ENCODE results near the gene ZNF552.
"Not testable (repeated sequence)": the region's sequence is repeated elsewhere in the genome, so short reads cannot be mapped to it uniquely, and the experiment has no call there.

ZNF552 gene

DNA sequence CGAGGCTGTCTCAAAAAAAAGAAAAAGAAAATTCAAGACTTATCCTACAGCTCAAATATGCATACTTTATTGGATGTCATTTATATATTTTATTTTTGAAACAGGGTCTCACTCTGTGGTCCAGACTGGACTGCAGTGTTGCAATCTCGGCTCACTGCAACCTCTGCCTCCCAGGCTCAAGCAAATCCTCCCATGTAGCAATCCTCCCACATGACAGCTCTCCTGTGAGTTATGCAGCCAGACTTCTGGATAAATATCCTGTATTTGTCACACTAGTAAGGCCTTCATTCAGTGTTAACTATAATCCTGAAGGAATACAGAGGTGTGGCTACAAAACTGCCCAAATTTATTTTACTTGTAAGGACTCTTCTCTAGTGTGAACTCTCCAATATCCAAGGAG, 7.2 kb downstream of the ZNF552 start:
- Histone ChIP-seq H3K4me3 (ENCODE audit: low read depth in 1 of 5, low read length in 5 of 5) (no peak overlapping the region), H3K27me3 (ENCODE audit: control insufficient read depth in 5 of 5, insufficient read depth in 4 of 5, low read length in 5 of 5) (no peaks in the 10 kb centered on the region), H3K36me3 (ENCODE audit: control insufficient read depth in 5 of 5, insufficient read depth in 5 of 5, low read length in 5 of 5) (peaks cover 10 to 41% (median 20%) of the 10 kb centered on the region in 5 donors), H3K9ac (ENCODE audit: low read length in 5 of 5) (peak overlapping the region in 1 of 5 donors; percentile 56), H3K4me1 (ENCODE audit: control insufficient read depth in 5 of 5, insufficient read depth in 5 of 5, low read length in 5 of 5) (peaks cover 10 to 29% (median 16%) of the 10 kb centered on the region in 5 donors), H3K27ac (ENCODE audit: low read depth, low read length) (no peak overlapping the region), H3K9me3 (ENCODE audit: control insufficient read depth in 5 of 5, low read length in 5 of 5) (peaks cover 0 to 2% (median 0%) of the 10 kb centered on the region in 5 donors)

DNA sequence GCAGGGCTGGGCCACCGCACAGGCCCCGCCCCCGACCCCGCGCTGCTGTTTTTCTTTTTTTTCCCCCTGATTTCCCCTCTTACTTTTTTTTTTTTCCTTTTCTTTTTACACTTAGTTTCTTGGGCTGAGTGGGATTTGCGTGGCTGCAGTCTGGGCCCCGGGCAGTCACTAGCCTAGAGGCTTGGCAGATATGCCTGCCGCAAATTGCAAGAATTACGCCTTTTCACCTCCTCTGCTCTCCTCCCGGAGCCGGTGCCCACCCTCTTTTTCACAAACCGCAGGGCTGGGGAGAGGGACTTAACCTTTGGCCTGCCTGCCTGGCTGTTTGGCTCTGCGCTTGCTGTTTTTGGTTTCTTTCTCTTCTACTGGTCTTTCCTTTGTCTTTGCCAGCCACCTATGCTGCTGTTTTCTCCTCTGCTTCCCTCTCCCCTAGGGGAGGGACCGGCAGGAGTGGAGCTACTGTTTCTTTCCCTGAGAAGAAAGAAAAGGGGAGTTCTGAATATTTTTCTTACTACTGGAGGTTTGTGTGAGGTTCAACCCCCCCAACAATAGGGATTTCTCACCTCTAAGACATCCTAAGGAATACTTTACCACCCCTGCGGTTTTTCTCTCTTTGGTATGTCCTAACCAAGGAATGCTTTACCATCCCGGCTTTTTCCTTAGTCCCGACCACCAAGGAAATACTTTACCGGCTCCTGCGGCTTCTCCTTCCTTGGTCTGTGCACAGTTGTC, 11.0 kb downstream of the ZNF552 start:
- peaks cover 0 to 2% (median 0%) of the 10 kb centered on the region in 5 donors for H3K9me3 ChIP-seq (ENCODE audit: control insufficient read depth in 5 of 5, low read length in 5 of 5)
- H3K4me1 ChIP-seq (ENCODE audit: control insufficient read depth in 5 of 5, insufficient read depth in 5 of 5, low read length in 5 of 5), result peaks cover 8 to 30% (median 21%) of the 10 kb centered on the region in 5 donors

DNA sequence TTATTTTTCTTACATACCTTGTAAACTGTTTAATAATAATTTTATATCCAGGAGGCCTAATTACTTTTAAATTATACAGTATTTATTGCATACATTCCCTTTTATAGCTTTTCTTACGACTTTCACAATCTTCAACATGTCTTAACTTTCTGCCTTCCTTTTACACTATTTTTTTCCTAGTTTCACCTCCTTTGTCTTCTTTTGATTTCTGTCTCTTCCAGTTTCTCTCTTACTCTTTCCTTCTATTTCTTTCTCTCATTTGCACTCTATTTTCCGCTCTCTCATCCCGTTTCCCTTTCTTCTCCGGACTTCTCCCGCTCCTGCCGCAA, 11.5 kb downstream of the ZNF552 start:
- H3K4me3 ChIP-seq (ENCODE audit: low read depth in 1 of 5, low read length in 5 of 5), result peak overlapping the region; percentile 58 to 86 (median 74)
- peaks cover 2 to 11% (median 7%) of the 10 kb centered on the region in 5 donors for H3K36me3 ChIP-seq (ENCODE audit: control insufficient read depth in 5 of 5, insufficient read depth in 5 of 5, low read length in 5 of 5)
- H3K27ac ChIP-seq (ENCODE audit: low read depth, low read length), result peak overlapping the region; percentile 84
- peaks cover 0 to under 1% (median 0%) of the 10 kb centered on the region in 5 donors for H3K9me3 ChIP-seq (ENCODE audit: control insufficient read depth in 5 of 5, low read length in 5 of 5)
- H3K27me3 ChIP-seq (ENCODE audit: control insufficient read depth in 5 of 5, insufficient read depth in 4 of 5, low read length in 5 of 5), result no peaks in the 10 kb centered on the region
- peaks cover 6 to 33% (median 26%) of the 10 kb centered on the region in 5 donors for H3K4me1 ChIP-seq (ENCODE audit: control insufficient read depth in 5 of 5, insufficient read depth in 5 of 5, low read length in 5 of 5)
- H3K9ac ChIP-seq (ENCODE audit: low read length in 5 of 5), result peak overlapping the region; percentile 69 to 93 (median 86)

More for the DNA sequence above, 11.0 kb downstream of the ZNF552 start:
- H3K27ac ChIP-seq (ENCODE audit: low read depth, low read length), result peak overlapping the region; percentile 84
- no peaks in the 10 kb centered on the region for H3K27me3 ChIP-seq (ENCODE audit: control insufficient read depth in 5 of 5, insufficient read depth in 4 of 5, low read length in 5 of 5)
- peaks cover 5 to 15% (median 11%) of the 10 kb centered on the region in 5 donors for H3K36me3 ChIP-seq (ENCODE audit: control insufficient read depth in 5 of 5, insufficient read depth in 5 of 5, low read length in 5 of 5)
- H3K4me3 ChIP-seq (ENCODE audit: low read depth in 1 of 5, low read length in 5 of 5), result peak overlapping the region; percentile 58 to 87 (median 74)
- peak overlapping the region; percentile 69 to 93 (median 86) for H3K9ac ChIP-seq (ENCODE audit: low read length in 5 of 5)

DNA sequence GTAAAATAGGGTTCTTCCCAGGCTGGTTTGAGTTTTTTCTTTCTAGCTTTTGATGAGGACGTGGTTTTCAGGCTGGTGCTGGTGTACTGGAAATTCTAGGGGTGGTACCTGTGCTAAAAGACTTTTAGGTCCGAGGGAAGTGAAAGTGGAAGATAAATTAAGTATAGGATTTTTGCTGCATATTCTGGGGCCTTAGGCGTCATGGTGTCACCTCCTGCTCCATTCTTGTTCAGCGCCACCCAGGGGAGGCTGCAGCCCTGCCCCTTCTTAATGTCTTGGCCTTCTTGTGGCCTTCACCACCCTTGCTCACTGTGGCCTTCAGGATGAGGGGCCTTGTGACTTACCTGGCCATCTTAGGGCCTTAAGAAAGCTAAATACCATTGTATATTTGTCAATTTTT, 12.4 kb downstream of the ZNF552 start:
- H3K4me3 ChIP-seq (ENCODE audit: low read depth in 1 of 5, low read length in 5 of 5), result no peak overlapping the region
- H3K9ac ChIP-seq (ENCODE audit: low read length in 5 of 5), result no peak overlapping the region
- H3K27ac ChIP-seq (ENCODE audit: low read depth, low read length), result no peak overlapping the region
- no peaks in the 10 kb centered on the region for H3K27me3 ChIP-seq (ENCODE audit: control insufficient read depth in 5 of 5, insufficient read depth in 4 of 5, low read length in 5 of 5)
- peaks cover 0 to 3% (median 0%) of the 10 kb centered on the region in 5 donors for H3K36me3 ChIP-seq (ENCODE audit: control insufficient read depth in 5 of 5, insufficient read depth in 5 of 5, low read length in 5 of 5)
- H3K9me3 ChIP-seq (ENCODE audit: control insufficient read depth in 5 of 5, low read length in 5 of 5), result no peaks in the 10 kb centered on the region
- H3K4me1 ChIP-seq (ENCODE audit: control insufficient read depth in 5 of 5, insufficient read depth in 5 of 5, low read length in 5 of 5), result peaks cover 0 to 29% (median 21%) of the 10 kb centered on the region in 5 donors

DNA sequence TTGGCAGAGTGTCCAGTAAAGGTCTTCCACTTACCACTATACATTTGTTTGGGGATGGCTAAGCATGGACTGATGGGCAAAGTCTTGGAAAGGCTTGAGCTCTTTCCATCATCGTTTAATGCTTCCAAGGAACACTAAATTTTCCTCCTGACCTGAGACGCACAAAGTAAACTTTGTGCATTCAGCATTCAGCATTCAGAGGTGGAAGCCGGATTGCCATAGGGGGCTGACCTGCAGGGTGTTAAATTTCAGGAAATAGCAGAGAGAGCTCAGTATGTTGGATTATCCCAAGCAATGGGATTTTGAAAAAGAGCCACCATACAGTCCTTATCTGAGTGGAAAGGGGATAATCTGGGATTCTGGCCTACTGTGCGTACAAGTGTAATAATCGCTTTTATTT, 14.0 kb downstream of the ZNF552 start:
- Histone ChIP-seq H3K27ac (ENCODE audit: low read depth, low read length) (no peak overlapping the region), H3K4me1 (ENCODE audit: control insufficient read depth in 5 of 5, insufficient read depth in 5 of 5, low read length in 5 of 5) (peaks cover 0 to 28% (median 21%) of the 10 kb centered on the region in 5 donors)

DNA sequence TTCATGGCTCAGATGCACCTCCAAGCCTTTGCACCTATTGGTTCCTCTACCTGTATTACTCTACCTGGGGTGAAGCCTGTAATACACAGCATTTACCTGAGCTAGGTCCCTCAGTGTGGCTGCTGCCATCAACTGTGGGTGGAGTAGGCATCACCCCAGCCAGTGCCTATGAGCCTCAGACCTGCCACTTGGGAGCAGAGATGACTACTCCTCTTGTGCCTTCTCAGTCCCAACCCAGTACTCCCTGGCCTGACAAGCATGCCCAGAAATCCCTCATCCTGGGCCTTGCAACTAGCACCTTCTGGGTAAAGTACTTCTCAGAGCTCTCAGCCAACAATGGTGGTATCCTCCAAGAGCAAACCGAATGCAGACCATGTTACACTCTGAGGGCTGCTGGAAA, 18.1 kb downstream of the ZNF552 start:
- not testable (repeated sequence) for H3K27me3 ChIP-seq (ENCODE audit: control insufficient read depth in 5 of 5, insufficient read depth in 4 of 5, low read length in 5 of 5); H3K9ac ChIP-seq (ENCODE audit: low read length in 5 of 5); H3K27ac ChIP-seq (ENCODE audit: low read depth, low read length); H3K9me3 ChIP-seq (ENCODE audit: control insufficient read depth in 5 of 5, low read length in 5 of 5); H3K4me3 ChIP-seq (ENCODE audit: low read depth in 1 of 5, low read length in 5 of 5)
- Histone ChIP-seq H3K4me1 (ENCODE audit: control insufficient read depth in 5 of 5, insufficient read depth in 5 of 5, low read length in 5 of 5) (peaks cover 0 to 10% (median 0%) of the 10 kb centered on the region in 5 donors), H3K36me3 (ENCODE audit: control insufficient read depth in 5 of 5, insufficient read depth in 5 of 5, low read length in 5 of 5) (peaks cover 5 to 27% (median 16%) of the 10 kb centered on the region in 5 donors)

More for the DNA sequence above, 14.0 kb downstream of the ZNF552 start:
- H3K9ac ChIP-seq (ENCODE audit: low read length in 5 of 5), result no peak overlapping the region
- H3K36me3 ChIP-seq (ENCODE audit: control insufficient read depth in 5 of 5, insufficient read depth in 5 of 5, low read length in 5 of 5), result peaks cover 0 to 13% (median 5%) of the 10 kb centered on the region in 5 donors
- H3K4me3 ChIP-seq (ENCODE audit: low read depth in 1 of 5, low read length in 5 of 5), result no peak overlapping the region
- H3K27me3 ChIP-seq (ENCODE audit: control insufficient read depth in 5 of 5, insufficient read depth in 4 of 5, low read length in 5 of 5), result no peaks in the 10 kb centered on the region
- no peaks in the 10 kb centered on the region for H3K9me3 ChIP-seq (ENCODE audit: control insufficient read depth in 5 of 5, low read length in 5 of 5)

DNA sequence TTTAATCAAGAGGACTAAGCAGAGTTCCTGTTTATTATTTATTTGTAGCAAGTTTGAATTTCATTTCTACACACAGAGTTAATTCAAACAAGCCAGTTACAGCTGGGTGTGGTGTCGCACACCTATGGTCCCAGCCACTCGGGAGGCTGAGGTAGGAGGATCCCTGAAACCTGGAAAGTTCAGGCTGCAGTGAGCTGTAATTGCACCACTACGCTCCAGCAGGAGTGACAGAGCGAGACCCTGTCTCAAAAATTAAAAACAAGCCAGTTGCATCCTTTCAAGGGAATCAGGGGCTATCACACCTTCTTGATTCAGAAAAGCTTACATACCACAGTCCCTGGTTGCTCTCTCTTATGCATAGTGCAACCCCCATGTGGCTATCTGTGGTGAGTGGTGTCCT, 25.4 kb downstream of the ZNF552 start:
- H3K4me1 ChIP-seq (ENCODE audit: control insufficient read depth in 5 of 5, insufficient read depth in 5 of 5, low read length in 5 of 5), result no peaks in the 10 kb centered on the region
- peaks cover 10 to 43% (median 24%) of the 10 kb centered on the region in 5 donors for H3K36me3 ChIP-seq (ENCODE audit: control insufficient read depth in 5 of 5, insufficient read depth in 5 of 5, low read length in 5 of 5)
- no peak overlapping the region for H3K9ac ChIP-seq (ENCODE audit: low read length in 5 of 5)
- H3K9me3 ChIP-seq (ENCODE audit: control insufficient read depth in 5 of 5, low read length in 5 of 5), result peaks cover 0 to 38% (median 11%) of the 10 kb centered on the region in 5 donors
- no peak overlapping the region for H3K27ac ChIP-seq (ENCODE audit: low read depth, low read length)
- no peaks in the 10 kb centered on the region for H3K27me3 ChIP-seq (ENCODE audit: control insufficient read depth in 5 of 5, insufficient read depth in 4 of 5, low read length in 5 of 5)
- H3K4me3 ChIP-seq (ENCODE audit: low read depth in 1 of 5, low read length in 5 of 5), result no peak overlapping the region

DNA sequence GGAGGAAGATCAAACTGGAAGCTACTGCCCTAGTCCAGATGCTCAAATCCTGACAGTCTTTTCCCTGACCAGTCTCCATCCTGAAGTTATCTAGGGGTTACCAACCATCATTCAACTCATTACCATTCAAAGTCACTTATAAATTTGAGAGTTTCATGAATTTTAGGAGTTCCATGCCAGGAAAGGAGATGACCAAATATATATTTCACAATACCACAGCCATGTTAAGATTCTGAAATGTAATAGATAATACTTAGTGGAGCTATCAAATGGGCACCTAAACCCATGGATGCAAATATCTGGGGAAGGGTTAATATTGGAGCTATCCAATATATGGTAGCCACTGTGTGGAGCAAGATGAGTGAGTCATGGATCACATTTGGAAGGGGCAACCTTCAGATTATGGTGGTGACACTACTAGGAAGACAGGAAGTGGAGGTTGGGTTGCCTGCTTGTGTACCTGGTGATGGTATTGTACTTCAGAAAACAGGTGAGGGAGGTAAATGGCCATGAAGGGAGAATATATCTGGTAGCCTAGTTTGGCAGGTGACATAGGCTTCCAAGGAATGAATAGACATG, 26.5 kb downstream of the ZNF552 start:
- no peak overlapping the region for H3K9ac ChIP-seq (ENCODE audit: low read length in 5 of 5)
- peaks cover 0 to 38% (median 11%) of the 10 kb centered on the region in 5 donors for H3K9me3 ChIP-seq (ENCODE audit: control insufficient read depth in 5 of 5, low read length in 5 of 5)
- peaks cover 10 to 43% (median 24%) of the 10 kb centered on the region in 5 donors for H3K36me3 ChIP-seq (ENCODE audit: control insufficient read depth in 5 of 5, insufficient read depth in 5 of 5, low read length in 5 of 5)
- no peaks in the 10 kb centered on the region for H3K27me3 ChIP-seq (ENCODE audit: control insufficient read depth in 5 of 5, insufficient read depth in 4 of 5, low read length in 5 of 5)
- no peaks in the 10 kb centered on the region for H3K4me1 ChIP-seq (ENCODE audit: control insufficient read depth in 5 of 5, insufficient read depth in 5 of 5, low read length in 5 of 5)
- no peak overlapping the region for H3K27ac ChIP-seq (ENCODE audit: low read depth, low read length)
- no peak overlapping the region for H3K4me3 ChIP-seq (ENCODE audit: low read depth in 1 of 5, low read length in 5 of 5)

DNA sequence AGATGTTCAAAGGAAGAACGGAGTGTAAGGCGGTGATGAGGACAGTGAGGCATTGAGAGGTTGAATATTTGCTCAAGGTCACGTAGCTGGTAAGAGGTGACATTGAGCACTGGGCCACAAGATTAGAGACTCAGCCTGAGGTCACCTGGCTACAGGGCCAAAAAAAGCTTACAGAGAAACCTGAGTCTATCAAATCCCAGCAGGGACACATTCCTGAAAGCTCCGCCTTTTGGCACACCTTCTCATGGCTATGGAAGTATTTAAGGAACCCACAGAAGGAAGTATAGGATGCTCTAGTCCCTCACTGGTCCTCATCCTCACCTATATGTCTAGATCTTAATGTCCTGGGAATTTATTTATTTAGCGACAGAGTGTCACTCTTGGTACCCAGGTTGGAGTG, 27.8 kb downstream of the ZNF552 start:
- H3K9ac ChIP-seq (ENCODE audit: low read length in 5 of 5), result no peak overlapping the region
- H3K36me3 ChIP-seq (ENCODE audit: control insufficient read depth in 5 of 5, insufficient read depth in 5 of 5, low read length in 5 of 5), result peaks cover 5 to 38% (median 21%) of the 10 kb centered on the region in 5 donors
- no peak overlapping the region for H3K27ac ChIP-seq (ENCODE audit: low read depth, low read length)

DNA sequence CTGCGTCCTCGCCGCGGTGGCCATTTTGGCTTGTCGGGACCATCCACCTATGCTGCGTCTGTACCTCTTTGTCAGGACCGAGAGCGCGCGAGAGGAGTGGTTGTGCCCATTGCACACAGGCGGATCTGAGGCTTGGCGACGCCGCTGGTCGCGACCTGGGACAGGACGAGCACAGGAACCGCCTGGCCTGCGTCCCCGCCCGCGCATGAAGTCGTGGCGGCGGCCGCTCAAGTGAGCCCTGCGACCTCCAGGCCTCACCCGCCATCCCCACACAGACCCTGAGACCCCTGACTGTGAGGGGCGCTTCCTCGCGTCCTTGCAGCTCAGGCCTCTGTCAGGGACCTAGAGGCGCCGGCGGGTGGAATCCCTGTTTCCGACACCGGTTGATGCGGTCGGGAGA, 28.4 kb downstream of the ZNF552 start:
- Histone ChIP-seq H3K4me3 (ENCODE audit: low read depth in 1 of 5, low read length in 5 of 5) (peak overlapping the region in 1 of 5 donors; percentile 46), H3K27ac (ENCODE audit: low read depth, low read length) (no peak overlapping the region), H3K9ac (ENCODE audit: low read length in 5 of 5) (no peak overlapping the region), H3K27me3 (ENCODE audit: control insufficient read depth in 5 of 5, insufficient read depth in 4 of 5, low read length in 5 of 5) (no peaks in the 10 kb centered on the region), H3K36me3 (ENCODE audit: control insufficient read depth in 5 of 5, insufficient read depth in 5 of 5, low read length in 5 of 5) (peaks cover 7 to 33% (median 21%) of the 10 kb centered on the region in 5 donors), H3K4me1 (ENCODE audit: control insufficient read depth in 5 of 5, insufficient read depth in 5 of 5, low read length in 5 of 5) (no peaks in the 10 kb centered on the region), H3K9me3 (ENCODE audit: control insufficient read depth in 5 of 5, low read length in 5 of 5) (peaks cover 0 to 44% (median 11%) of the 10 kb centered on the region in 5 donors)

More for the DNA sequence above, 27.8 kb downstream of the ZNF552 start:
- Histone ChIP-seq H3K9me3 (ENCODE audit: control insufficient read depth in 5 of 5, low read length in 5 of 5) (peaks cover 0 to 42% (median 11%) of the 10 kb centered on the region in 5 donors), H3K4me1 (ENCODE audit: control insufficient read depth in 5 of 5, insufficient read depth in 5 of 5, low read length in 5 of 5) (no peaks in the 10 kb centered on the region), H3K27me3 (ENCODE audit: control insufficient read depth in 5 of 5, insufficient read depth in 4 of 5, low read length in 5 of 5) (no peaks in the 10 kb centered on the region), H3K4me3 (ENCODE audit: low read depth in 1 of 5, low read length in 5 of 5) (no peak overlapping the region)

All from subcutaneous abdominal adipose tissue (tissue), 5 donors.